ENCODE data around the gene CDKAL1. TPM values are rescaled to one million over a fixed set of nuclear protein-coding genes. Genes with fewer than 3 reads are reported as not detected.

CDKAL1 gene
- total and polyA plus RNA-seq, 8 donors, result 3.4 to 36.7 (median 10.4) TPM

DNA sequence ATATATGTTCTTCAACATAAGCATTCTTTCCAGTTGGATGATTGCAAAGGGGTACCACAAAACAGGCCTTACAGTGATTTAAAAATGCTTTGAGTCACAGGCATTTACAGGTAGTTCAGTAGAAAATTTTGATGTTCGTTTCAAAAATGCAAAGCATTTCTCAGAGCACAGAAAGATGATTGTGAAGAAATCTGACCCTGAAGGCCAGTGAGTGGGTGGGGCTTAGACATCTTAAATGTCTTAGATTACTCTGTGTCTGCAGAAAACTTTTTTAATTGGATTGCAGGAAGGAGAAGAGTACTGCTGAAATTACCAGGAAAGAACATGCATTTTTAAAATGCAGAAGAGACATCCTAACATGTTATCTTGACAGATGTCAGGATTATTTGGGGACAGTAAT lies 268.3 kb downstream of the CDKAL1 start:
- intact Hi-C loops (cut with DNase I; ENCODE audit: low total_unique reads), result no loop called here
- DNase-seq, result no peak
- H3K27ac ChIP-seq, result no peak overlapping the region
- no peaks in the 10 kb centered on the region for H3K4me1 ChIP-seq
- H3K27me3 ChIP-seq, result no peaks in the 10 kb centered on the region
- TF ChIP-seq POLR2A (IDR thresholded peaks at IDR 0.05), result no peak
- TF ChIP-seq, protein P1, sequence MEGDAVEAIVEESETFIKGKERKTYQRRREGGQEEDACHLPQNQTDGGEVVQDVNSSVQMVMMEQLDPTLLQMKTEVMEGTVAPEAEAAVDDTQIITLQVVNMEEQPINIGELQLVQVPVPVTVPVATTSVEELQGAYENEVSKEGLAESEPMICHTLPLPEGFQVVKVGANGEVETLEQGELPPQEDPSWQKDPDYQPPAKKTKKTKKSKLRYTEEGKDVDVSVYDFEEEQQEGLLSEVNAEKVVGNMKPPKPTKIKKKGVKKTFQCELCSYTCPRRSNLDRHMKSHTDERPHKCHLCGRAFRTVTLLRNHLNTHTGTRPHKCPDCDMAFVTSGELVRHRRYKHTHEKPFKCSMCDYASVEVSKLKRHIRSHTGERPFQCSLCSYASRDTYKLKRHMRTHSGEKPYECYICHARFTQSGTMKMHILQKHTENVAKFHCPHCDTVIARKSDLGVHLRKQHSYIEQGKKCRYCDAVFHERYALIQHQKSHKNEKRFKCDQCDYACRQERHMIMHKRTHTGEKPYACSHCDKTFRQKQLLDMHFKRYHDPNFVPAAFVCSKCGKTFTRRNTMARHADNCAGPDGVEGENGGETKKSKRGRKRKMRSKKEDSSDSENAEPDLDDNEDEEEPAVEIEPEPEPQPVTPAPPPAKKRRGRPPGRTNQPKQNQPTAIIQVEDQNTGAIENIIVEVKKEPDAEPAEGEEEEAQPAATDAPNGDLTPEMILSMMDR (IDR thresholded peaks at IDR 0.05), result no peak
- no peak for TF ChIP-seq POLR2AphosphoS5 (IDR thresholded peaks at IDR 0.05)
- no peak for TF ChIP-seq EP300 (IDR thresholded peaks at IDR 0.05)
- H3K4me3 ChIP-seq, result no peak overlapping the region
- peaks cover 0 to 8% (median 0%) of the 10 kb centered on the region in 4 donors for H3K36me3 ChIP-seq
- H3K9me3 ChIP-seq, result peaks cover 0 to 17% (median 8%) of the 10 kb centered on the region in 4 donors
- WGBS, 5 donors, result 53 to 70% (median 61%) methylated on average over 1 of the region's 1 CpG

DNA sequence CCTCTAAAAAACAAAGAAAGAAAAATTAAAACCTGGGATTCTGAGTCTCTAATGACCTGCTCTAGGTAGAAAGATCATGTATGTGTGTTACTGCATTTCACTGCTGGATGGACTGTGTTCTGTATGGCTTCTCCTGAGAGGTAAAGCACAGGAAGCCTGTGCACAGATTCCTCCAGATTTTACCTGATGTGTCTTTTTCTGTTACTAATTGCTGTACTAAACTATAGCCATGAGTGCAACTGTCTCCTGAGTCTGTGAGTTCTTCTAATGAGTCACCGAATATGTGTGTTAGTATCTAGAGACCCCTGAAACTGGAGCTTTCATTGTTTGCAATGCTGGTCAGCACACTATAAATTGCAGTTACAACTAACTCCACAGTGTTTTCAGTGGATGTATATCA lies 270.8 kb downstream of the CDKAL1 start:
- intact Hi-C loops (cut with DNase I; ENCODE audit: low total_unique reads), result no loop called here
- no peak for TF ChIP-seq POLR2A (IDR thresholded peaks at IDR 0.05)
- Histone ChIP-seq H3K4me1 (peaks cover 0 to 7% (median 3%) of the 10 kb centered on the region in 4 donors), H3K27me3 (no peaks in the 10 kb centered on the region), H3K36me3 (peaks cover 0 to 8% (median 0%) of the 10 kb centered on the region in 4 donors), H3K9me3 (peaks cover 0 to 17% (median 8%) of the 10 kb centered on the region in 4 donors), H3K27ac (no peak overlapping the region), H3K4me3 (no peak overlapping the region)
- WGBS, 5 donors, result 78 to 89% (median 84%) methylated on average over 1 of the region's 1 CpG
- no peak for DNase-seq

DNA sequence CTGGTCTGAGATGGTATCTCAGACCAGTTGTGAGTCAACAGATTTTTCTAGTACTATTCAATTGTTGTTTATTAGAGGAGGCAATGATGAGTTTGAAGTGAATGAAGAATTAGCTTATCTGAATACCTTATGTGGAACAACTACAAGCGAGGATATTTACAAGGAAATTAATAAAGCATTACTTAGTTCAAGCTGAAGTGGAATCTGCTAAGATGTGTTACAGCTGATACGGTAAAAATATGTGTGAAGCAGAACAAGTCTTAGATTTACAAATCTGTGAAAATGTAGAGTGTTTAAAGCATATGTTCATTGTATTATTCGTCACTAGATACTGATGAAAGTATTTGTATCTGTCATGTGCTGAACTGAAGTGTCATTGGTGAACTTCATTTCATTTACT lies 272.4 kb downstream of the CDKAL1 start:
- peaks cover 0 to 17% (median 8%) of the 10 kb centered on the region in 4 donors for H3K9me3 ChIP-seq
- intact Hi-C loops (cut with DNase I; ENCODE audit: low total_unique reads), result no loop called here
- peaks cover 7 to 19% (median 14%) of the 10 kb centered on the region in 4 donors for H3K4me1 ChIP-seq
- H3K36me3 ChIP-seq, result peaks cover 0 to 8% (median 0%) of the 10 kb centered on the region in 4 donors
- no peak for DNase-seq
- TF ChIP-seq, protein P1 (IDR thresholded peaks at IDR 0.05), result no peak
- TF ChIP-seq EP300 (IDR thresholded peaks at IDR 0.05), result no peak
- TF ChIP-seq POLR2AphosphoS5 (IDR thresholded peaks at IDR 0.05), result no peak
- no peak for TF ChIP-seq POLR2A (IDR thresholded peaks at IDR 0.05)
- no peak overlapping the region for H3K27ac ChIP-seq
- H3K4me3 ChIP-seq, result no peak overlapping the region
- 66 to 99% (median 97%) methylated on average over 3 of the region's 3 CpGs for WGBS, 5 donors
- H3K27me3 ChIP-seq, result no peaks in the 10 kb centered on the region

DNA sequence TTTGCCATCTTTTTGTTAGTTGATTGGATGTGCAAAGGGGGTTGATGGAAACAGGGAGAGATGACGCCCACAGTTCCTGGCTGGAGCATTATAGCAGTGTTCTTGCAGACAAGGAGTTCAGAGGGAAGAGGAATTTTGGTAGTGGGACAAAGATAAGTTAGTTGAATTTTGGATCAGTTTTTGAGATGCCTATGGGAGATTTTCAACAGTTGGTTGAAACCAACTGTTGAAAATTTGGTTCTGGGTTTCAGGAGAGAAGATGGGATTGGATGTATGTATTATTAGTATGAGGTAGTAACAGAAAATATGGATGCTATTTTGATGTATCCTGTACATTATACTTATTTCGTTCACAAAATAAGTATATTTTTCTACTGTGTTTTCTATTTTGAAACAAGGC lies 274.2 kb downstream of the CDKAL1 start:
- intact Hi-C loops (cut with DNase I; ENCODE audit: low total_unique reads), result no loop called here

DNA sequence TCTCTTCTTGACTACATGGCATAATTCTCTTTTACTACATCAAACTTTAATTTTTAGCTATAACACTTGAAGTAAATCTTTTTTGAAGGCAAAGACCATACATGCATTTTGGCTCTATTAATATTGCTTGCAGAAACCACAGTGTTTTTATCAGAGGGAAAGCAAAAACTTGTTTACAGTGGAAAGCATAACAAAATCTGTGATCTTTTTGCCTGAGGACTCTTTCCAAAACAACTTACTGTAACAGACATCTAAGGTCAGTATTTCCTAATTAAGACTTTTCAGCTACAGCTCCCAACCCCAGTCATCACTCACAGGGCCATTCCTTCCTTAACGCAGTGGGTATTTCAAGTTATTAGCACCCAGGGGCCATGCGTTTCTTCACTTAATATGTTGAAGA lies 274.7 kb downstream of the CDKAL1 start:
- WGBS, 5 donors, result 64 to 90% (median 82%) methylated on average over 2 of the region's 2 CpGs
- H3K36me3 ChIP-seq, result peaks cover 0 to 8% (median 0%) of the 10 kb centered on the region in 4 donors

More for the DNA sequence above, 274.2 kb downstream of the CDKAL1 start:
- Histone ChIP-seq H3K27me3 (no peaks in the 10 kb centered on the region), H3K4me1 (peaks cover 7 to 26% (median 15%) of the 10 kb centered on the region in 4 donors), H3K27ac (no peak overlapping the region), H3K36me3 (peaks cover 0 to 8% (median 0%) of the 10 kb centered on the region in 4 donors), H3K9me3 (peaks cover 0 to 17% (median 8%) of the 10 kb centered on the region in 4 donors), H3K4me3 (no peak overlapping the region)
- DNase-seq, result no peak
- 78 to 89% (median 88%) methylated on average over 2 of the region's 2 CpGs for WGBS, 5 donors
- TF ChIP-seq, protein P1 (IDR thresholded peaks at IDR 0.05), result no peak
- no peak for TF ChIP-seq EP300 (IDR thresholded peaks at IDR 0.05)
- TF ChIP-seq POLR2A (IDR thresholded peaks at IDR 0.05), result no peak
- no peak for TF ChIP-seq POLR2AphosphoS5 (IDR thresholded peaks at IDR 0.05)

More for the DNA sequence above, 274.7 kb downstream of the CDKAL1 start:
- intact Hi-C loops (cut with DNase I; ENCODE audit: low total_unique reads), result no loop called here
- TF ChIP-seq, protein P1 (IDR thresholded peaks at IDR 0.05), result no peak
- no peak for TF ChIP-seq EP300 (IDR thresholded peaks at IDR 0.05)
- no peak for TF ChIP-seq POLR2AphosphoS5 (IDR thresholded peaks at IDR 0.05)
- no peak for TF ChIP-seq POLR2A (IDR thresholded peaks at IDR 0.05)
- no peak overlapping the region for H3K4me3 ChIP-seq
- no peak for DNase-seq
- peaks cover 0 to 17% (median 8%) of the 10 kb centered on the region in 4 donors for H3K9me3 ChIP-seq
- H3K4me1 ChIP-seq, result peaks cover 7 to 26% (median 15%) of the 10 kb centered on the region in 4 donors
- H3K27me3 ChIP-seq, result no peaks in the 10 kb centered on the region
- no peak overlapping the region for H3K27ac ChIP-seq
